K562 (cell line): ENCODE results near the gene AMH. TPM values are rescaled to one million over a fixed set of nuclear protein-coding genes. Genes with fewer than 3 reads are reported as not detected.

ENCODE experiments used
- ATAC-seq: fragments of 200-7000 bp; cut with Tn5 transposase; 3 replicates; pipeline ENCODE4 v1.9.1; 2020; ENCODE audit warnings: moderate library complexity
- BruUV-seq: library from RNA; stranded (reverse); fragments of 400-500 nt; replicated peaks from 2 replicates; lab custom pipeline; 2021; lab: Mats Ljungman, UMichigan
- CTCF ChIA-PET: fragments of 300-600 bp; formaldehyde crosslinking; extraction: SDS; loops from one replicate; lab custom pipeline; 2021; ENCODE audit warnings: low intra/inter-chr PET ratio; lab: Yijun Ruan, JAX
- POLR2A ChIA-PET: fragments of 300-600, 350-650 bp; sonication (Branson Sonifier 250); formaldehyde crosslinking; extraction: SDS; loops from one replicate; lab custom pipeline; 2021; ENCODE audit warnings: antibody characterized with exemption, inconsistent platforms; lab: Yijun Ruan, JAX
- DNase-seq, 4 experiments: peaks; one replicate each; pipeline versions ENCODE4 v3.0.0 to v3.0.0-alpha.2; 2011 to 2018; ENCODE audit warnings: low spot score in 3 of 4, mixed read lengths in 3 of 4; ENCODE audit errors: extremely low read depth in 1 of 4
- FAIRE-seq: peaks from 2 replicates; lab custom pipeline; 2011; peaks lifted over from hg19 to GRCh38; lab: Jason Lieb, UNC
- H2AFZ ChIP-seq: 2 replicates; pipeline ENCODE4 v1.6.0; 2011; ENCODE audit warnings: low read depth, low read length, control low read depth, inconsistent platforms
- H3K27ac ChIP-seq: fragments of 200-600 bp; 3 replicates; pipeline ENCODE4 v1.8.0; 2011; ENCODE audit warnings: low read depth, mild to moderate bottlenecking, control low read depth, inconsistent platforms, low read length, moderate library complexity, mixed read lengths; ENCODE audit errors: extremely low read depth
- H3K27me3 ChIP-seq, 2 experiments: fragments of 300-600 bp in 1 of 2; 2 replicates in 1 of 2; 3 replicates in 1 of 2; pipeline versions ENCODE4 v1.6.0 to v1.8.0; 2011; ENCODE audit warnings: inconsistent platforms in 2 of 2, low read length in 2 of 2, mild to moderate bottlenecking in 1 of 2, mixed read lengths in 1 of 2, moderate library complexity in 1 of 2; ENCODE audit not compliant: control insufficient read depth in 2 of 2, insufficient read depth in 2 of 2
- H3K36me3 ChIP-seq: fragments of 300-600 bp; 3 replicates; pipeline ENCODE4 v1.8.0; 2011; ENCODE audit warnings: mild to moderate bottlenecking, low read length, inconsistent platforms; ENCODE audit not compliant: control insufficient read depth, insufficient read depth
- H3K4me1 ChIP-seq, 2 experiments: fragments of 200-600 bp in 1 of 2; replicated peaks in 1 of 2; 2 replicates in 1 of 2; 3 replicates in 1 of 2; pipeline versions ENCODE4 v1.5.1 to v1.8.0; 2011; ENCODE audit warnings: inconsistent platforms in 2 of 2, low read length in 2 of 2, mild to moderate bottlenecking in 1 of 2, mixed read lengths in 1 of 2, moderate library complexity in 1 of 2; ENCODE audit not compliant: control insufficient read depth in 2 of 2, insufficient read depth in 2 of 2
- H3K4me2 ChIP-seq: 2 replicates; pipeline ENCODE4 v1.6.1; 2011; ENCODE audit warnings: low read length, control low read depth, inconsistent platforms, mixed read lengths; ENCODE audit not compliant: insufficient read depth
- H3K4me3 ChIP-seq: fragments of 200-600 bp; sonication (generic), shearing (Covaris generic); 2 replicates; pipeline ENCODE4 v1.5.1; 2016; ENCODE audit warnings: control low read depth, inconsistent platforms
- H3K79me2 ChIP-seq: fragments of 200-600 bp; 3 replicates; pipeline ENCODE4 v1.8.0; 2011; ENCODE audit warnings: low read length, inconsistent platforms; ENCODE audit not compliant: control insufficient read depth, insufficient read depth
- H3K9ac ChIP-seq, 2 experiments: 2 replicates each; pipeline versions ENCODE4 v1.6.0 to v1.6.1; 2011; ENCODE audit warnings: low read depth in 2 of 2, low read length in 2 of 2, control low read depth in 1 of 2, inconsistent platforms in 1 of 2, mild to moderate bottlenecking in 1 of 2, mixed read lengths in 1 of 2; ENCODE audit not compliant: insufficient read depth in 1 of 2
- H3K9me1 ChIP-seq: one replicate; pipeline ENCODE4 v1.6.0; 2011; ENCODE audit warnings: inconsistent platforms, mild to moderate bottlenecking, low read length, moderate library complexity; ENCODE audit not compliant: control insufficient read depth, insufficient read depth
- H3K9me3 ChIP-seq: replicated peaks from 2 replicates; pipeline ENCODE4 v1.5.1; 2011; ENCODE audit warnings: low read depth, low read length, inconsistent platforms; ENCODE audit not compliant: control insufficient read depth, insufficient read depth
- H4K20me1 ChIP-seq: replicated peaks from 2 replicates; pipeline ENCODE4 v1.6.1; 2011; ENCODE audit warnings: low read length, inconsistent platforms, mixed read lengths; ENCODE audit not compliant: control insufficient read depth, insufficient read depth
- C11orf30 ChIP-seq: fragments of 450-650 bp; IDR thresholded peaks from 2 replicates; pipeline ENCODE4 v1.6.1; 2016; ENCODE audit warnings: low read depth, mild to moderate bottlenecking
- DLX4 ChIP-seq: fragments of 250-450 bp; sonication (Bioruptor Pico); IDR thresholded peaks from 2 replicates; pipeline ENCODE4 v1.6.1; 2021; ENCODE audit warnings: mild to moderate bottlenecking
- E2F6 ChIP-seq, 2 experiments: IDR thresholded peaks; 2 replicates each; pipeline ENCODE4 v1.6.1; 2011; ENCODE audit warnings: borderline replicate concordance in 1 of 2, control low read depth in 1 of 2, low read depth in 1 of 2, low read length in 1 of 2, mild to moderate bottlenecking in 1 of 2, mixed read lengths in 1 of 2, moderate library complexity in 1 of 2; ENCODE audit not compliant: insufficient read depth in 1 of 2, insufficient read length in 1 of 2, poor library complexity in 1 of 2, severe bottlenecking in 1 of 2; ENCODE audit errors: extremely low read depth in 1 of 2
- EHMT2 ChIP-seq: fragments of 450-650 bp; IDR thresholded peaks from 2 replicates; pipeline ENCODE4 v1.6.1; 2018; ENCODE audit warnings: antibody characterized with exemption
- FOXJ2 ChIP-seq: fragments of 200-800 bp; sonication (Bioruptor generic); IDR thresholded peaks from 2 replicates; pipeline ENCODE4 v1.6.1; 2016; ENCODE audit warnings: missing genetic modification characterization, missing compliant biosample characterization
- HDGF ChIP-seq: fragments of 450-650 bp; IDR thresholded peaks from 2 replicates; pipeline ENCODE4 v1.6.1; 2016
- JUN ChIP-seq, 2 experiments: sonication (generic) in 1 of 2; formaldehyde crosslinking in 1 of 2; IDR thresholded peaks; 2 replicates each; pipeline versions ENCODE4 v1.6.1 to v1.8.0; 2012 to 2022; ENCODE audit warnings: borderline replicate concordance in 2 of 2, mild to moderate bottlenecking in 2 of 2, improper control_type of control experiment in 1 of 2, low read depth in 1 of 2, low read length in 1 of 2, missing genetic modification reagents in 1 of 2
- MEF2A ChIP-seq: IDR thresholded peaks from 2 replicates; pipeline ENCODE4 v1.6.1; 2011; ENCODE audit warnings: low read depth, mild to moderate bottlenecking, low read length, moderate library complexity; ENCODE audit not compliant: control insufficient read depth
- NR1H2 ChIP-seq: sonication (generic); formaldehyde crosslinking; IDR thresholded peaks from 2 replicates; pipeline ENCODE4 v1.4.0; 2020; ENCODE audit warnings: mild to moderate bottlenecking, missing genetic modification reagents
- PRMT5 ChIP-seq: sonication (generic); formaldehyde crosslinking; IDR thresholded peaks from 2 replicates; pipeline ENCODE4 v1.5.0; 2020; ENCODE audit warnings: missing genetic modification reagents
- PTRF ChIP-seq: fragments of 450-650 bp; IDR thresholded peaks from 2 replicates; pipeline ENCODE4 v1.6.1; 2016; ENCODE audit warnings: mild to moderate bottlenecking, missing genetic modification characterization, missing compliant biosample characterization
- TEAD2 ChIP-seq: fragments of 450-650 bp; IDR thresholded peaks from 2 replicates; pipeline ENCODE4 v1.6.1; 2016; ENCODE audit warnings: missing genetic modification characterization, control low read depth, missing compliant biosample characterization
- THAP7 ChIP-seq: fragments of 250-450 bp; sonication (Bioruptor Pico); IDR thresholded peaks from 2 replicates; pipeline ENCODE4 v1.5.0; 2021
- U2AF2 ChIP-seq: fragments of 200-400 bp; formaldehyde crosslinking; optimal IDR thresholded peaks from 2 replicates; pipeline ENCODE3; 2017; ENCODE audit warnings: low read depth, mild to moderate bottlenecking, low read length
- UBTF ChIP-seq, 2 experiments: IDR thresholded peaks; 2 replicates each; pipeline ENCODE4 v1.6.1; 2012; ENCODE audit warnings: improper control_type of control experiment in 2 of 2, low read depth in 2 of 2, low read length in 2 of 2, borderline replicate concordance in 1 of 2
- ZBTB7A ChIP-seq: IDR thresholded peaks from 2 replicates; pipeline ENCODE4 v1.6.1; 2011; ENCODE audit warnings: low read depth, mild to moderate bottlenecking, low read length, moderate library complexity, borderline replicate concordance; ENCODE audit not compliant: control insufficient read depth
- ZNF764 ChIP-seq: fragments of 250-450 bp; sonication (Bioruptor Pico); IDR thresholded peaks from 2 replicates; pipeline ENCODE4 v1.4.0; 2020; ENCODE audit warnings: low read depth, mild to moderate bottlenecking, moderate library complexity
- WGBS: fragments of 100-300 bp; shearing (Covaris generic); methylation state at CpG from one replicate; pipeline ENCODE4 v1.1.6; 2016; ENCODE audit warnings: low coverage, mixed read lengths; ENCODE audit not compliant: insufficient coverage; ENCODE audit errors: missing lambda C conversion rate; 5-methylcytosine and 5-hydroxymethylcytosine counted together
- in situ Hi-C: fragments of 300-500 bp; cut with MboI; formaldehyde crosslinking; loops from 4 replicates; pipeline ENCODE4 v1.15.0; 2018; ENCODE audit warnings: inconsistent platforms, mixed read lengths
- intact Hi-C: fragments of 100-400 bp; cut with micrococcal nuclease; formaldehyde crosslinking; loops from 2 replicates; pipeline ENCODE4 v1.14.2; 2022
- polyA plus RNA-seq, 8 experiments: library from polyadenylated mRNA; depleted of rRNA in 4 of 8; stranded (reverse) in 5 of 8; unstranded in 3 of 8; fragments of >200 nt; fragmentation: Nextera tagmentation in 2 of 8; fragmentation: Illumina TruSeq in 1 of 8; extraction: Ambion mirVana in 2 of 8; extraction: Trizol in 1 of 8; gene quantifications; 2 replicates each; pipeline versions ENCODE4 v1.2.1 to v1.2.3, GENCODE V29; 2011 to 2014; ENCODE audit warnings: inconsistent platforms in 1 of 8, missing spikeins in 1 of 8
- total RNA-seq, 7 experiments: library from RNA; depleted of rRNA in 6 of 7; stranded (reverse); fragments of >200 nt in 6 of 7; fragmentation: Illumina TruSeq in 2 of 7; extraction: Trizol in 2 of 7; gene quantifications; 2 replicates each; pipeline versions ENCODE4 v1.2.1 to v1.2.3, GENCODE V29; 2011 to 2021; ENCODE audit warnings: low replicate concordance in 1 of 7

Gene AMH
- total and polyA plus RNA-seq, 9 of the 15 experiments (the other 6 are each of a cell fraction or from before 2014, with no cell fraction given), result 0.29 to 27.4 (median 2.6) TPM; not detected in 2

- Histone ChIP-seq H3K4me2 (peak overlapping the region; percentile 84; the same call in 1 of the 2 replicates), H3K36me3 (peaks cover 34% of the 10 kb centered on the region), H3K9ac (peak overlapping the region; percentile 92 to 98), H4K20me1 (peaks cover 47% of the 10 kb centered on the region), H3K4me3 (peak overlapping the region; percentile 91), H3K9me3 (no peaks in the 10 kb centered on the region), H3K79me2 (peaks cover 64% of the 10 kb centered on the region), H3K27ac (peak overlapping the region; percentile 94), H3K4me1 (peaks cover 25 to 78% of the 10 kb centered on the region in 2 experiments), H3K9me1 (peaks cover 5% of the 10 kb centered on the region), H3K27me3 (no peaks in the 10 kb centered on the region), H2AFZ (no peak overlapping the region)
- no peak for FAIRE-seq
- ATAC-seq, result peak; percentile 13
- BruUV-seq, result no TSS peak
- in situ Hi-C loops, result loop anchor here (5.0 kb wide), 1 partner anchor 33 kb away; the partner anchor contains the start of genes PLEKHJ1 and SF3A2
- 2% methylated on average over 12 of the region's 30 CpGs for WGBS
- ChIA-PET POLR2A (interaction anchor here (0.5 to 7.0 kb wide), 19 partner anchors 8 to 305 kb away, joined by 3 to 86 read pairs (median 4); partner anchors contain the start of genes AMH, PEAK3 and PLEKHJ1), CTCF (no interaction called here)
- intact Hi-C loops, result no loop called here
- peak; percentile 57 to 65 (median 62) for DNase-seq
- no peak for TF ChIP-seq FOXJ2
- no peak for TF ChIP-seq DLX4
- TF ChIP-seq ZNF764 (CRISPR knock-in tag), result no peak
- TF ChIP-seq C11orf30, result peak; percentile 52
- TF ChIP-seq THAP7, result no peak; the same call in 1 of the 2 replicates
- no peak for TF ChIP-seq TEAD2 (tag)
- peak; percentile 38; the same call in 1 of the 2 replicates for TF ChIP-seq ZBTB7A
- no peak for TF ChIP-seq EHMT2
- TF ChIP-seq PRMT5 (CRISPR knock-in tag), result 0 out of 2 replicates have a peak, but pooled peaks have one; percentile 35
- TF ChIP-seq E2F6 (IDR thresholded peaks at IDR 0.05; ENCODE audit: borderline replicate concordance in 1 of 2, extremely low read depth in 1 of 2, insufficient read depth in 1 of 2, insufficient read length in 1 of 2, low read depth in 1 of 2, low read length in 1 of 2, poor library complexity in 1 of 2, severe bottlenecking in 1 of 2), result peak in 1 of 2 experiments; percentile 26
- 0 out of 2 replicates have a peak, but pooled peaks have one; percentile 16 for TF ChIP-seq NR1H2 (CRISPR knock-in tag)
- no peak for TF ChIP-seq JUN (IDR thresholded peaks at IDR 0.05; ENCODE audit: borderline replicate concordance, low read depth, low read length)
- no peak for TF ChIP-seq JUN (CRISPR knock-in tag; IDR thresholded peaks at IDR 0.05; ENCODE audit: borderline replicate concordance)
- no peak for TF ChIP-seq U2AF2
- TF ChIP-seq MEF2A, result no peak
- TF ChIP-seq HDGF, result 0 out of 2 replicates have a peak, but pooled peaks have one; percentile 5
- TF ChIP-seq PTRF (tag), result no peak
- TF ChIP-seq UBTF (IDR thresholded peaks at IDR 0.05; ENCODE audit: borderline replicate concordance in 1 of 2, low read depth in 2 of 2, low read length in 2 of 2), result no peak
These were observed 21.0 kb downstream of the AMH start for GRCh38 chr19:2270157-2270422.
